OCI-LY1 (cell line): Measurements from ENCODE around the gene LMLN.

ENCODE experiments used
- EZH2 ChIP-seq: fragments of 200-600 bp; sonication (generic), shearing (Covaris generic); IDR thresholded peaks from 2 replicates; pipeline ENCODE4 v1.8.0; 2017; ENCODE audit warnings: borderline replicate concordance, mixed run types, mild to moderate bottlenecking, antibody characterized with exemption, low read length, moderate library complexity, mixed read lengths
- TF ChIP-seq, protein P1 (sequence below): fragments of 200-600 bp; sonication (generic), shearing (Covaris generic); IDR thresholded peaks from 2 replicates; pipeline ENCODE4 v1.5.1; 2017; ENCODE audit warnings: mild to moderate bottlenecking, antibody characterized with exemption, low read length, moderate library complexity, mixed read lengths

GRCh38 chr3:197956626-197956988 lies 3.4 kb upstream of the LMLN start:
- TF ChIP-seq, protein P1, sequence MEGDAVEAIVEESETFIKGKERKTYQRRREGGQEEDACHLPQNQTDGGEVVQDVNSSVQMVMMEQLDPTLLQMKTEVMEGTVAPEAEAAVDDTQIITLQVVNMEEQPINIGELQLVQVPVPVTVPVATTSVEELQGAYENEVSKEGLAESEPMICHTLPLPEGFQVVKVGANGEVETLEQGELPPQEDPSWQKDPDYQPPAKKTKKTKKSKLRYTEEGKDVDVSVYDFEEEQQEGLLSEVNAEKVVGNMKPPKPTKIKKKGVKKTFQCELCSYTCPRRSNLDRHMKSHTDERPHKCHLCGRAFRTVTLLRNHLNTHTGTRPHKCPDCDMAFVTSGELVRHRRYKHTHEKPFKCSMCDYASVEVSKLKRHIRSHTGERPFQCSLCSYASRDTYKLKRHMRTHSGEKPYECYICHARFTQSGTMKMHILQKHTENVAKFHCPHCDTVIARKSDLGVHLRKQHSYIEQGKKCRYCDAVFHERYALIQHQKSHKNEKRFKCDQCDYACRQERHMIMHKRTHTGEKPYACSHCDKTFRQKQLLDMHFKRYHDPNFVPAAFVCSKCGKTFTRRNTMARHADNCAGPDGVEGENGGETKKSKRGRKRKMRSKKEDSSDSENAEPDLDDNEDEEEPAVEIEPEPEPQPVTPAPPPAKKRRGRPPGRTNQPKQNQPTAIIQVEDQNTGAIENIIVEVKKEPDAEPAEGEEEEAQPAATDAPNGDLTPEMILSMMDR = no peak
- no peak for TF ChIP-seq EZH2
